Measurements from ENCODE around the gene SERPINB4.

- no peak for TF ChIP-seq POLR2AphosphoS5 (IDR thresholded peaks at IDR 0.05)
- TF ChIP-seq POLR2A (IDR thresholded peaks at IDR 0.05; ENCODE audit: low read depth) = no peak
- TF ChIP-seq CTCF (IDR thresholded peaks at IDR 0.05) = no peak
These were observed 33.6 kb upstream of the SERPINB4 start for GRCh38 chr18:63677500-63678225.
